GM19455 (cell line): ENCODE measurements around the gene RBM44.

ENCODE experiments used
- ATAC-seq: cut with Tn5 transposase; IDR thresholded peaks from one replicate; pipeline ENCODE4 v1.9.1; 2021; ENCODE audit not compliant: unreplicated experiment

RBM44 gene

GRCh38 chr2:237869343-237870102 lies 70.9 kb downstream of the RBM44 start:
- no peak for ATAC-seq

- ATAC-seq, result no peak
Observed at GRCh38 chr2:237870126-237870525, 71.5 kb downstream of the RBM44 start.

- ATAC-seq, result no peak
Observed at GRCh38 chr2:237870754-237871651, 72.4 kb downstream of the RBM44 start.

- no peak for ATAC-seq
Observed at GRCh38 chr2:237872178-237872887, 73.8 kb downstream of the RBM44 start.

GRCh38 chr2:237873421-237873831 lies 74.8 kb downstream of the RBM44 start:
- no peak for ATAC-seq

- no peak for ATAC-seq
Observed at GRCh38 chr2:237873897-237874551, 75.4 kb downstream of the RBM44 start.

- no peak for ATAC-seq
Observed at GRCh38 chr2:237874585-237875161, 76.1 kb downstream of the RBM44 start.

- ATAC-seq, result no peak
Observed at GRCh38 chr2:237875256-237876060, 76.9 kb downstream of the RBM44 start.

- ATAC-seq, result no peak
Observed at GRCh38 chr2:237876061-237876526, 77.5 kb downstream of the RBM44 start.

- ATAC-seq, result no peak
Observed at GRCh38 chr2:237876532-237876931, 78.0 kb downstream of the RBM44 start.

GRCh38 chr2:237876951-237877491 lies 78.4 kb downstream of the RBM44 start:
- ATAC-seq, result no peak

GRCh38 chr2:237877576-237878307 lies 79.2 kb downstream of the RBM44 start:
- no peak for ATAC-seq

- no peak for ATAC-seq
Observed at GRCh38 chr2:237878321-237879057, 79.9 kb downstream of the RBM44 start.

GRCh38 chr2:237879058-237879430 lies 80.5 kb downstream of the RBM44 start:
- ATAC-seq, result no peak

GRCh38 chr2:237879991-237880560 lies 81.5 kb downstream of the RBM44 start:
- ATAC-seq, result no peak

- ATAC-seq, result no peak
Observed at GRCh38 chr2:237882510-237883481, 84.2 kb downstream of the RBM44 start.
